Prostate gland (tissue), 2 donors: ENCODE results near the gene ADGRL3.

Experiments used
- CTCF ChIP-seq, 4 experiments: fragments of 200-600 bp in 2 of 4; fragments of 450-650 bp in 2 of 4; sonication (generic) in 2 of 4; IDR thresholded peaks; 1 replicate in 3 of 4; 2 replicates in 1 of 4; pipeline ENCODE4 v1.5.1; 2016 to 2019; ENCODE audit warnings: antibody characterized with exemption in 4 of 4, mild to moderate bottlenecking in 2 of 4, moderate library complexity in 2 of 4
- POLR2AphosphoS5 ChIP-seq: sonication (generic); formaldehyde crosslinking; IDR thresholded peaks from one replicate; pipeline ENCODE4 v1.6.1; 2017; ENCODE audit warnings: antibody characterized with exemption

- TF ChIP-seq CTCF (IDR thresholded peaks at IDR 0.05) (no peak), POLR2AphosphoS5 (no peak)
Measured at GRCh38 chr4:61752617-61753016, 552.5 kb downstream of the ADGRL3 start.
